NCI-H1436 treated with DMSO at 0.1 percent for 48 hours (cell line): ENCODE data around the gene OR5W2.
"Not testable (repeated sequence)": the region's sequence is repeated elsewhere in the genome, so short reads cannot be mapped to it uniquely, and the experiment has no call there.

ENCODE experiments used
- DNase-seq: peaks from one replicate; lab custom pipeline; 2025; lab: John Stamatoyannopoulos, UW

OR5W2 gene

DNA sequence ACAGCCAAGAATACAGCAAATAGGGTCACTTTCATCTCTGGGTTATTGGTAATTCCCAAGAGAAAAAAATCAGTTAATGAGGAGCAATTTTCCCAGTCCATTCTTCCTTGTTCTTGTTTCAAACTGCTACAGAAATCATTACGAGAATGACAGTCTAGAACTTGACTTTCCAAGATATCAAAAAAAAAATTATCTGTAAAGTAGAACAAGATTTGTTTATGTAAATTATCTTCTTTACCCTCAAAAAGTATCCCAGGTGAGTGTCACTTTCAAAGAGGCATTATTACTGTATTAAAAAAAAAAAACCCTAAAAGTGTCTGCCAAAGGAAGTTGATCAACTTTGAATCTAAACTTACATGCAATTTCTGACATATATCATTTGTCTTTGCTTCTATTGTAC lies at the start of gene OR5W2:
Gene OR5W2 (minus strand): TSS at position 101 of the 400 bp plus-strand sequence. CDS start 0 bp downstream, at position 101.
- no peak for DNase-seq

DNA sequence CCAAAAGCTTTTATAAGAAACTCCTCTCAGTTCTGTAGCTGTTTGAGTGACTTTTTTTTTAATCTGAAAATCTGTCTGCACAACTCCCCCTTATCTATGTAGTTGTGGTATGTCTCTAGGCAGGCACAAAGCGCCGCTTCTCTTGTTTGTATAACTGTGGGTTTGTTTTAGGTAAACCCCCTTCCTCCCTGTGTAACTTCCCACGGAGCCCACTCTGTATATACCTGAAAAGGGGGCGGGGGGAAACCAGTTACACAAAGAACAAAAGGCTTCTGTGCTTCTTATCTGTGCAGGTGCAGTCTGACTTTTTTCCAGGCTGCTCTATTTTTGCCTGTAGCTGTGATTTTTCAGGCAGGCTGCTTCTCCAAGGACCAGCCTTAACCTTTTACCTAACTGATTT lies 42.1 kb upstream of the OR5W2 start:
- no peak for DNase-seq

DNA sequence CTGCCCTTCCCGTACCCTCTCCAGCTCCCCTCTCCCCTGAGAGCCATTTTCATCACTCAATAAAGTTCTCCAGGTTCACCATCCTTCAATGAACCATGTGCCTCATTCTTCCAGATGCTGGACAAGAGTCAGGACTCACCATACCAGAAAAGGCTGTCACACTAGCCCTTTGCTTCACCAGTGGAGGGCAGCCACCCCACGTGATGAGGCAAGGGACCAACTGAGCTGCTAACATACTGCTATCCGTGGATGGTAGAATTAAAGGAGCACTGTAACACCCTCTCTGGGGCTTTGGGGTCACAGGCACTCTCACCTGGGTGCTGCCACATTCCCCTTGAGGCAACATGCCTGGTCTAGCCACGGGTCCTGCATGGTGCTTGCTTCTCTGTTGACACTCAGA lies 34.9 kb upstream of the OR5W2 start:
- DNase-seq: no peak

DNA sequence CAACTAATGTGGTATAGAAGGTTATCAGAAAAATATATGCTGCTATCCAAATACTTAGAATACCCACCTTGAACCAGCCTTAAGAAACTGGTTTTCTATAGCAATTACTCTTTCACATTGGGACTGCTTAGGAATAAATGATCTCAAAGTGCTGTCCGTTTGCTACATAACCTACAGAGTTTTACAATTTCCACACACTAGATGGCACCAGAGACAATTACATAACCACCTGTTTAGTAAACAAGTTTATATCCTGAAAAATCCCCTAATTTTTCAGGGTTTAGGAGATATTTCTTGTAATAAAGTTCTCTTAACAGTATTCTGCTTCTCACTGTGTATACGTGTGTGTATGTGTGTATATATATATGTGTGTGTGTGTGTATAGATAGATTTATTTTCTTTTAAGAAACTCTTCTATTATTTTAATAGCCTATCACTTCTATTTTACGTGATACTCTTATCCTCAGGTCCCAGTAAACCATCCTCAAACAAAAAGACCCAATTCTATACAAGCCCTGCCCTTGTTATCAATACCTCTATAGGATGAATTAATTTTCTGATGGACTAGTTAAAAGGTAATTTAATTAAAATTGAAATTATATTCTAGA lies 28.5 kb upstream of the OR5W2 start:
- DNase-seq: no peak

DNA sequence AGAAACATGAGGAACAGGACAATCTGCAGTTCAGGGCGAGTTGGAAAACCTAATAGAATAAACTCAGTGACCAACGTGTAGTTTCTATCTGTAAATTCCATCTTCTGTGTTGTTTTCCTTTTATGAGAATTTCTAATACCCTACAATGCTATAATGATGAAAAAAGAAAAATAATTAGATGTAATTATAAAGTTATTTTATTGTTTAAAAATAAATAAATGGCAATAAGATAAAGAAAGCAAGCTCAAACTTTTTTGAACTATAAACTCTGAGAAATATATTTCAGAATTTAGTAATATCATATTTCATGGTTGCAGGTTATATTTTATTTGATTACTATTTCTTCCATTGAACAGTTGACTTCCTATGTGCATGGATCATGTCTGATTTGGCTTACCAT lies 21.9 kb upstream of the OR5W2 start, which contains the start of gene OR5I1:
Gene OR5I1 (minus strand): TSS at position 101 of the 400 bp plus-strand sequence. CDS start 0 bp downstream, at position 101.
- DNase-seq: no peak

DNA sequence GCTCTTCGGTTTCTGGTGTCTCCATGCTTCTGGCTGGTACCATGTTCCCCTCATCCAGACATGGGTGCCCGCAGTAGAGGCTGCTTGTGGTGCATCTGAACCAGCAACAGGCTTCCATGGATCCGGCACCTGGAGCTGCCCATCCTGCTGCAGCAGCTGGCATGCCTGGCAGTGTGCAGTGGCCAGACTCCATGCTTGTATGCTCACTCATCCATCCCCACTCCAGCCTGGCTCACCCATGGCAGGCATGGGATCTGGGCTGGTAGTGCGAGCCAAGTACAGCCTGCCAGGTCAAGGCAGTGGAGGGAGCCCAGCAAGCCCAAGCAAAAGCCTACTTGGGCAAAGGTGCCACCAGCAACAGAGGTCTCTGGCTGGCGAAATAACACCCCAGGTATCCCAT lies 6.2 kb upstream of the OR5W2 start:
- no peak for DNase-seq

DNA sequence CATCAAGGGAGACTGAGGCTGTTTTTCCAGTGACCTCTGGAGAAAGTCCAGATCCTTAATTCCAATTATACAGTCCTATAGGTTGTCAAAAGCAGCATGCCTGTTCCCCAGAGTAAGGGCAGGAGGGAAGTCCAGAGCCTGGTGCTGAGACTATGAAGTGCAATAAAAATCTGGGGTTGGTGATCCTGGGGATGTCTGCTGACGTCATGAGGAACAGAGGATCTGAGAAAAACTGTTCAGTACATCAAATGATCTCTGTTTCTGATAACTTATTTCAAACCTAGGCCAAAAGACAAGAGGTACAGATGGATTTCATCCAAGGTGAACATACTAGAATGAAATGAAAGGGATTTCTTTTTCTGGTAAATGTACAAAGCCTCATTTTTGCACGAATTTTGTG lies 12.1 kb downstream of the OR5W2 start:
- DNase-seq: no peak

DNA sequence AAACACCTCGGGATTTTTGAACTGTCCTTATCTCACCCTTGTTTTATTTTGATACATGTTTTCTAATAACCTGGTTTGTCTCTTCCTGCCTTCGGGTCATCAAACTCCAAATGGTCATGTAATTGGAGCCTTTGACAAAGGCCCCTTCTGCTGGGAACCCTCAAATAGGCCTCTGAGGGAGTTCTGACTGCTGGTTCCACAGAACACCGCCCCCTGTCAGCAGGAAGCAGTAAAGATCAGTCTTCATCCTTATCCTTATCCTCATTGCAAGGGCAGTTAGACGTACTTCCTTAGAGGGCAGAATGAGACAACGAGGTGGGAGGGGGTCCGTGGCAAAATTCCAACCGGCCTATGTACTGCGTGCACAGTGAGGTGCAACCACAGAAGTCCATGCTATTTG lies 19.2 kb downstream of the OR5W2 start:
- no peak for DNase-seq

DNA sequence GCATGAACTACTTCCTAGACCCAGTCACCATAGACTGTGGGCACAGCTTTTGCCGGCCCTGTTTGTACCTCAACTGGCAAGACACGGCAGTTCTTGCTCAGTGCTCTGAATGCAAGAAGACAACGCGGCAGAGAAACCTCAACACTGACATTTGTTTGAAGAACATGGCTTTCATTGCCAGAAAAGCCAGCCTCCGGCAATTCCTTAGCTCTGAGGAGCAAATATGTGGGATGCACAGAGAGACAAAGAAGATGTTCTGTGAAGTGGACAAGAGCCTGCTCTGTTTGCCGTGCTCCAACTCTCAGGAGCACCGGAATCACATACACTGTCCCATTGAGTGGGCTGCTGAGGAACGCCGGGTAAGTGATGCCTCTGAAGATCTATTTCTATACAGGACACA lies 28.9 kb downstream of the OR5W2 start:
- DNase-seq: not testable (repeated sequence)

DNA sequence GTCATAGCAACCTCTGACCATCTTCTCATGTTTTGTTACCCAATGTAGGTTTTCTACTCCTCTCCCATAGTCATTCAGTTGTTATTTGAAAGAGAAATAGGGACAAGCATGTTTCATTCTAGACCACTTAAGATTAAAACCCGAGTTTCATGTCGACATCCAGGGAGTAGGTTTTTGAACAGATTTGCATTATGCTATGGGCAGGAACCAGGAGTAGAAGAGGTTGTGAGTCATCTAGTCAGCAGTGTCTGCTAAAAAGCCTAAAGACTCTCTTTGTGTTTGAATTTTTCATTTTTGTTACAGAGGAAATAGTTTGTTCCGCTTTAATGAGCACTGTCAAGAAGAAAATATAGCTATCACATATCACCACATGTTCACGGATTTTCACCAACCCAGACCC lies 29.4 kb downstream of the OR5W2 start:
- DNase-seq: not testable (repeated sequence)

DNA sequence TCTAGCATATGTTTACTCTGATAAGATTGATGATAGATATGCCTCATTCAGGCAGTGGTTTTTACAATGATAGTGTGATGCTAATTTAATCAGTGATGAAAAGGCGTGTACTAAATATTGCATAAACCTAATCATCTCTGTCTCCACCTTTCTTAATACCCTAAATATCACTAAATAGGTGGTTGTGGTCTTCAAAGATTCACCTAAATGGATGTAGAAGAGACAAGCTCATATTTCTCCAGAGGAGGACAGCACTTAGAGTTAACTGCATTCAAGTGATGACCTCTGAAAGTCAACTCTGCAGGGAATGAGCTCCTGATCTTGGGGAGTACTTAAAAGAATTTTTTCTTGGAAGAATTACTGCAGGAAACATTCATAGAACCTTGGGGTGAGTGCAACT lies 31.4 kb downstream of the OR5W2 start, which contains the start of gene TRIM51:
Gene TRIM51 (plus strand): TSS at position 301 of the 400 bp plus-strand sequence. CDS start 2,132 bp downstream, outside the sequence.
- not testable (repeated sequence) for DNase-seq

DNA sequence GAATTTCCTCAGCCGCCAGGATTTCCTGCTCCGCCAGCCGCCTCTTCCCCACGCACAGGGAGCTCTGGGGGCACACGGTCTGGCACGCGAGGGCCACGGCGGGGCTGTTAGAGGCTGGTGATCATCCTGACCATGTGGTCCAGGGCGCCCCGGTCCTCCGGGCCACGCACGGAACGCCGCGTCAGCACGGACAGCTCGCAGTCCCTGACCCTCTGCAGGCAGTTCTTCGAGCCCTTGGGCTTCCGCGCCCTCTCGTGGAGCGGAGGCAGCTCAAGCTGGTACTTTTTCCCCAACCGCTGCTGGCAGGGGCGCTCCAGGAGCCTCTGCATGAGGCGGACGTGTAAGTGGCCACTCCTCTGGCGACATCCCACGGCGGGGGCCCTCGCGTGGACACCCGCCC lies 41.2 kb downstream of the OR5W2 start:
- not testable (repeated sequence) for DNase-seq

DNA sequence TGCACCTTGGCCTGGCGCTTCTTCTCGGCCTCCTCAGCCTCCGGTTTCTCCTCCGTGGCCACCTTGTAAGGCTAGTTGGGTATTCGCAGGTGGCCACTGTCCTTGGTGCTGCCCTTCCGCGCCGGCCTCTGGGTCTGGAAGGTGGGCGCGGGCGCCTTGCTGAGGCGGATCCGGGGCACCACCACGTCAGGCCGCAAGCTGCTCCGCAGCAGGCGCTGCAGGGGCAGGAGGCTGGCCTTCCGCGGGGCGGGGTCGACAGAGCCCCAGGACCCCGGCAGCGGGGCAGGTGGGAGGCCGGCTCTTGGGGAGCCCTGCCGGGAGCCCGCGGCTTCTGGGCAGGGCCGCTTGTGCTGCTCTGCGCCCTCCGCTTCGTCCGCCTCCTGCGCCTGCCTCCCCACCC lies 41.7 kb downstream of the OR5W2 start:
- not testable (repeated sequence) for DNase-seq

DNA sequence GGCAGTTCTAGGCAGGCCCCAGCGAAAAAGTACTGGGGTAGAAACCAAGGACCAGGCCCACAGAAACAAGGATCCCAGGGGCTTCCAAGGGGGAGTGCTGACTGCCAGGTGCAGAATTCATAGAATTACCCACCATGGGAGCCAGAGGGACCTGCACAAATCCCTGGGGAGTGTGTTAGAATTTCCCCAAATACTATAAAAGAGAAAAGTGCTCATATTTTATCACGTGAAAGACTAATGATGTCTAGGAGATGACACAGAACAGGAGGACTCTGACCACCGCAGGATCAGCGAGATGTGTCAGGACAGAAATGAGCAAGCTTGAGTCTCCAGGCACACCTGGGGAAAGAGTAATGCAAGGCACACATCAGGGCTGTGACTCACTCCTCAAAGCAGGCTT lies 47.0 kb downstream of the OR5W2 start:
- DNase-seq: not testable (repeated sequence)
